NCI-H146 treated with DMSO at 0.1 percent for 48 hours (cell line): ENCODE data around the gene GNA14.
"Not testable (repeated sequence)": the region's sequence is repeated elsewhere in the genome, so short reads cannot be mapped to it uniquely, and the experiment has no call there.

Experiments
- DNase-seq: peaks from one replicate; lab custom pipeline; 2025; ENCODE audit not compliant: unreplicated experiment; lab: John Stamatoyannopoulos, UW

Gene GNA14

DNA sequence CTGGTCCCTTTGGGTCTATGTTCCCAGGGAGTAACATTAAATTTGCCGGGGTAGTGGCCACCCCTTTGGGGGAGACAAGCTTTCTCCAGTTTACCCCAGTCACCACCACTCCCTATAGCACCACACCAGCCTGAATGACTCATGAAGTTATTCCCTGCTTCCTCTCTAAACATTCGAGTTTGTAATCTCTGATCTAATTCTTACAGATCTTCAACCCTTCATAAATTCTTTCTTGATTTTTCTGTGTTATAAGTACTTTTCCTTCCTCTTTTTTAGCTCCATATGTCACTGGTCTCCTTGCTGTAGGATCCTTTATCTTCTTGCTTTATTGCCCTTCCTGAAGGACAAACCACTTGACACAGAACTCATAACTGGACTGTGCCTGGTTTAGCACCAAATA lies 55.6 kb downstream of the GNA14 start:
- no peak for DNase-seq

DNA sequence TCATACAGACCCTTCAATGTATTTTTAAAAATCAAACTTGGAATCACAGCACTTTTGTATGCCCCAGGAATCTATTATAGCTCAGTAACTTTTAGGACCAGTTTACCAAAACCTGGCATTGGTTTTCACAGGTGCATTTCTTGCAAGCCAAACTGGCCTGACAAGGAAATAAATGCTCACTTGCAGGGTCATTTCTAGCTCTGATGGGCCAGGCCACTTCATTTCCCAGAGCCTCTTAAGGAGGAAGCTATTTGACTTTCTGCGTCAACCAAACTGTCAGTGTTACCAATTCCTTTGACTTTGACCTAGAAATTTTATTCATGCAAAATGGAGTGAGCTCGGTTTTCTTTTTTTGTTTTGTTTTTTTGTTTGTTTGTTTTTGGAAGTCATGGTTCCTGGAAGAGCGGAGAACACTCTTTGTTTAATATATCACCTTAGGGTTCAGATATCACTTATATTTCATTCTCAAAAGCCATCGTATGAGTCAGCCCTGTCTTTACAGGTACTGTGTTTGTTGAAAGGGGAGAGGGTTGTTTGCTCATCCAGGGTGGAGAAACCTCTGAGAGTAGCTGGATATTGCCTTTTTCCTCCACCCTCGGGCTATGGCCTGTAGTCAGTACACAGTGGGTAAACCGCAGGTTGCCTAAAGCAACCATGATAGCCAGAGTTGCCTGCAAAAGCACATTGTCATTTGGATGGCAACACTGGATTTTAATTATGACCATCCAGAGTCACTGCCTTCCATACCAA lies 58.9 kb downstream of the GNA14 start:
- peak; percentile 39 for DNase-seq

DNA sequence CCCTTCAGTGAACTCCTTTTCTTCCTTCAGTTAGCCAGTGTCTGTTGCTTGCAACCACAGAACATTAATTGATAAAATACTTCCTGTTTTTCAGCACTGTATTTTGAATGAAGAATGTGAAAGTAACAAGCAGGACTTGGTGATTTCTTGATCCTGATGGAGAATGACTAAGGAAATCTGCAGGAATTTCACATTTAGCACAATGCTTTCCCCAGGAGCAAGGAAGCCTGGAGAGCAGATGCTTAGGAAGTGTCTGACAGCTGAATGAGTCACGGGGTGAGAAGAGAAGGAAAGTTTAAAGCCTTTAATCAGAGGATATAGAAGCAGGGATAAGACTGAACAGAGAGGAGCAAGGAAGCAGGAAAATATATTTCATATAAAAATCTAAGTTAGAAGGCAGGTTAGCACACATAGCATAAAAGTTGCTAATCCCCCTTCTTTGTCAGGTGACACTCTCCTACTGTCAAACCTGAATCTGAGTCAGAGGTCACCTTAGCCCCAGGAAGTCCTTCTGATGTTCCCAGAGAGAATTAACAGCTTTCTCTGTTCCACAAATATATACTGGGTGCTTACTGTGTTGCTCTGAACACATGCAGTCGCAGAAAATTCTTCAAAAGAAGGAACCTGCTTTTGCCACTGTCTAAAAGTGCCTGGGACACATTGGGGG lies 59.7 kb downstream of the GNA14 start:
- DNase-seq = no peak

DNA sequence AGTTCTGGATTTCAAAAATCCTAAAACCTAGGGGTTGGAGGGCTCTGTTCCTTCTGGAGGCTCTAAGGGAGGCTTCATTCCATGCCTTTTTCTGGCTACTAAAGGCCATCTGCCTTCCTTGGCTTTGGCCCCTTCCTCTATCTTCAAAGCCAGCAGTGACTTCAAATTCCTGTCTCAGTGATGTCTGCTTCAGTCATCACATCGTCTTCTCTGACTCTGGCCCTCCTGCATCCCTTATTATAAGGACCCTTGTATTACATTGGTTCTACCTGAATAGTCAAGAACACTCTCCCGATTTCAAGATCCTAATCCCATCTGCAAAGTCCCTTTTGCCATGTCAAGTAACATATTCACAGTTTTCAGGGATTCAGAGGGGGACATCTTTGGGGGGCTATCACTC lies 60.3 kb downstream of the GNA14 start:
- no peak for DNase-seq

DNA sequence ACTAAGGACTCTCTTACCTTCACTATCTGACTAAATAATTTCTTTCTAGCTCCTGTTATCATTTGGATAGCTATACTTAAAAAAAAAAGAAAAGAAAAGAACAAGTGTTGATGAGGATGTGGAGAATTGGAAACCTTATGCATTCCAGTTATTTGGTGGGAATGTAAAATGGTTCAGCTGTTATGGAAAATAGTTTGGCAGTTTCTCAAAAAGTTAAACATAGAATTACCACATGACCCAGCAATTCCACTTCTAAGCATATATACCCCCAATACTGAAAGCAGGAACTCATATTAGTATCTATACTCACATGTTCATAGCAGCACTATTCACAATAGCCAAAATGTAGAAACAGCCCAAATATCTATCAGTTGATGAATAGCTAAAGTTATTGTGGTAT lies 61.1 kb downstream of the GNA14 start:
- DNase-seq = no peak

DNA sequence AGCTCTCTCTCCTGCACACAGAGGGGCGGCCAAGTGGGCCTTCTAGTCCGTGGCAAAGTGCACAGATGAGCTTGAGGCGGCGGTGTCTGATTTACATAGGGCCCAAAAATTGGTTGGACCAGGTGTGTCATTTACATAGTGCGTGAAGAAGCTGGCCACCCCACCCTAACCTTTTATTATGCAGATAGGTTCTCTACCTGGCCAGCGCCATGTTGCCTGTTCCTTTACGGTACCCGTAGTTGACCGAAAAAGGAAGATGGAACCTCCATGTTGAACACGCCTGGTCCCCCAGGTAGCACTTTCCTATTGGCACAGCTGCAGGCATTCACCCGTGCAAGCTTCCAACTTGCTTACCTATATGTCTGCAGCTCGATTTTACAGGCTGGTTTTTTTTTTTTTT lies 61.5 kb downstream of the GNA14 start:
- no peak for DNase-seq

DNA sequence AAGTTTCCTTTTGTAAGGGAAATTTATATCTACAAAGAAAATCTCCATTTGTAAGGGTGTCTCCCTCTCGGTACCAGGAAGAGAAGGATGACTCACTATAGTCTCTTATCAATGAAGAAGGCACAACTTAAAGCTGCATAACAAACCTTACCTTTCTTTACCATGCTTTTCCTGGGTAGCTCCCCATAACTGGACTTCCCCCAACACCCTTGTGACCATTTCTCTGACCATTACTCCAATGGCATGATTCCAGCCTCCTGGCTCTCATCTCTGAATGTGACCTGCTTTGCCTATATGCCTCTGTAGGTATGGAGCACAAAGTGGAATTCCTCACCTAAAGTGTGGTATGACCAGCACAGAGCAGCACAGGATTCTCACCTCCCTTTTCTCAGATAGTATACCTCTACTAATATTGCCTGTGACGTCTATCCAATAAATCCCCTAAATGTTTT lies 62.8 kb downstream of the GNA14 start:
- DNase-seq = no peak

DNA sequence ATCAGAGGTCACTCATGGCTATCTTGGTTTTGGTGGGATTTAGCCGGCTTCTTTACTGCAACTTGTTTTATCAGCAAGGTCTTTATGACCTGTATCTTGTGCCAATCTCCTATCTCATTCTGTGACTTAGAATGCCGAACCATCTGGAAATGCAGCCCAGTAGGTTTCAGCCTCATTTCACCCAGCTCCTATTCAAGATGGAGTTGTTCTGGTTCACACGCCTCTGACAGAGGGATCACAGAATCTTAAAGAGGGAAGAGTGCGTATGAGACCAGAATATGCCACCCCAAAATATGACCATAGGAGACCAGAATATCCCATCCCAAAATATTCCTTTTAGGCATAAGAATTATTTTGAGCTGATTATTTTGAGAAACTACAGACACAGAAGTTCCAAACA lies 63.2 kb downstream of the GNA14 start:
- DNase-seq = not testable (repeated sequence)

DNA sequence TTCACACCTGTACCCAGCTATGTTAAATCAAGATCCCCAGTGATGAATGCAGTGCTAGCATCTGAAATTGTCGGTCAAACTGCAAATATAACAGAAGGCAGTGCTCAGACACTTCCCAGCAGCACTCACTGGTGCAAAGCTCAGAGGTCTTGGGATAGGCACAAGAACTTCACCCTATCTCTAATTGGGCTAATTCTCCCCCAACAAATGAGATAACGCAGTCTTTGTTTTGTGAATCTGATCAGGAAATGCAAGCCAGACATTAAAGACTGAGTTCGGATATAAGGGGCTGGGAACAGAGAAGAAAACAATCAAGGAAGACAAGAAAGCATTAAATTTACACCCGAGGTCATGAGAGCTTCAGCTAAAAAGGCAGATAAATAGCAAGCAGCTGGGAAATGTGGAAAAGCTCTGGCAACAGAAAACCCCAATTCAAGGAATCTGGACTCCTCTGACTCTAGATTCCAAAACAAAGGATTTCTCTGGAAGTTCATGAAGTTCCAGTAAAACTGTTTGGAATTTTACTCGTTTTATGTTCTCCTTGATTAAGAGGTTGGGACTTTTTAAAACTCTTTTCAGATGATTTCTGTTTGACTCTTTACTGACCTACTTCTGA lies 65.1 kb downstream of the GNA14 start:
- no peak for DNase-seq

DNA sequence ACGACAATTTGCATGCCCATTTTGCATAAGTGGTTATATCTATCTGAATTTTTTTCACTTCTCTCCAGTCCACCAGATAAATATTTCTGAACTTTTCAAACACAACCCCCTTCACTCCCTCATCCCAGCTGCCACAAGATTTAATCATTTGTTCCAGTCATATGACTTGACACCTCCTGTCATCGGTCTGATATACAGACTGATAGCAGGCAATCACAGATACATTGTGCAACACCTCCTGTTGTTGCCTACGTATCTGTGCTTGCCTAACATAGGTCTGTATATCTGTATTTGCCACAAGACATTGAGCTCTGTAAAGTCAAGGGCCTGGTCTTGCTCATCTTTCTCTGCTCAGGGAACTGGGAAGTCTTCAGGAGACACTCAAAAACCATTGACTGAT lies 65.6 kb downstream of the GNA14 start:
- DNase-seq = no peak

DNA sequence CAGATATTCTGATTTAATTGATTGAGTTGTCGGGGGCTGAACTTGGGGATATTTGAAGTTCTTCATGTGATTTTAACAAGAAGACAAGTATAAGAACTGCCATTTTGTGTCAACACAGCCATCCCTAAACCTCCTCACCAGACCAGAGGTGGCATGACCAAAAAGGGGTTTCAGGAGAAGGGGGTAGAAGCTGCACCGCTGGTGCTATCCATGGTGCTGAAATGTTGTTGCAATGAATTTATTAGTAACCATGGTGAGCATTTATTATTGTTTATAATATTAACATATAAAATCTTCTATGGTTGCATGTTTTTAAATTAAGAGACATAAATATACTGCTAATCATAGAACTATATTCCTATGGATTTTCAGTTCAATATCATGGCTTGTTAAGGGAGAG lies 72.3 kb downstream of the GNA14 start:
- DNase-seq = no peak

DNA sequence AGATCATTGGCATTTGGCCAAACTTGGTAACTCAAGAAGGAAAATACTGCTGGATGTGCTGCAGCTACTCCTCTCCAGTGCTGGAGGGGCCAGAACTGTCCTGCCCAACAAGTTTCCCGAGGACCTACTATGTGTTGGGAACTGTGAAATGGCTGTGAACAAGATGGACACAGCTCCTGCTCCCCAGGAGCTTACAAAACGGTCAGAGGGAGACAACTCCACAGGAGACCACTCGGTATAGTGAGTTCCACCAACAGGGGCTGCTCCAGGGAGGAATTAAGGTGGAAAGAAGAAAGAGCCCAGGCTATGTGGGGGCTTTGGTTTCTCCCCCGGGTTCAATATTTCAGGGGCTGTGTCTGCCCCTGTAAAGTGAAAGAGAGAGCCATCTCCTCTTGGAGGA lies 78.8 kb downstream of the GNA14 start:
- DNase-seq = no peak

DNA sequence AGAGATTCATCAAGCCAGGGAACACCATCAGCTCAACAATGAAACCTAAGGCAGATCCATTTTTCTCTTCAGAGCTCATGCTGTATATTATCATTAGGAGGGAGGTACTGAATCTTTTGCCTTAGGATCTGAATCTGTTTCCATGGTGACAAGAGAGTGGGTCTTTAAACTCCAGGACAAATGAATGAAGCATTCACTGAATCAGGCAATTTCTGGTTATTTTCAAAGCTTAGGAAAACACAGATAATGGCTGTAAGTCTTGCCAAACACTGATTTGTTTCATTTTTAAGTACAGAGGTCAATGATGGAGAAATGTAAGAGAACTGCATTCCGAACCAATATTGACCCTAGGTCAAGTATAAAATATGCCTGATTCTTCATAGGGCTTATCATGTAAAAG lies 84.9 kb downstream of the GNA14 start:
- no peak for DNase-seq

DNA sequence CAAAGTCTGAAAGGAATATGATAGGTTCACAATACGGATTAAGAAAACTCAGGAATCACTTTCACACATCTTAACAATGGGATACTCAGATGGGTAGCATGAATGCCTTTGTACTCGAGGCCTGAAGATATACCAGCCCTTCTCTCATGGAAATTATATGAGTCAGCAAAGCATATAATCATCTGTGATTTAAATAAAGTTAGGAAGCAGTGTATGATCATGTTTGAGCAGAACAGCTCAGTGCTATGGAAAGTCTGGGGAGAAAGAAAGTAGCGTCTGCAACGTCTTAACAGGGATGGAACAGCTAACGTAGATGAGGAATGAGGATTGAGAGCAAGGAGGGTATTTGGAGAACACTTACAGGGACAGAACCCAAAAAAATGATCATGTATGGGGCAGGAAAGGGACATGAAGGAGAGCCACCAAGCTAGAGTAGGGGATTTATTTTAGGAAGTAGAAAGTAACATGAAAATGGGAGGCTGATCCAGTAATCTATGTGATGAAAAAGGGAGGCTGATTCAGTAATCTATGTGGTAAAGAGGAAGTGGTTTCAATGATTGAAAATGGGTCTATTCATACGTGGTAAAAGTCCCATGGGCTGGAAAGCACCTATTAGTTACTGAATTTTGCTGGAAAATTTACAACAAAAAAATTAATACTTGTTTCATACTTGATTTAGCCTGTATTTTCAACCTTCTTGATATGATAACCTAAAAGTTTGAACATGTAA lies 85.9 kb downstream of the GNA14 start:
- DNase-seq = no peak

DNA sequence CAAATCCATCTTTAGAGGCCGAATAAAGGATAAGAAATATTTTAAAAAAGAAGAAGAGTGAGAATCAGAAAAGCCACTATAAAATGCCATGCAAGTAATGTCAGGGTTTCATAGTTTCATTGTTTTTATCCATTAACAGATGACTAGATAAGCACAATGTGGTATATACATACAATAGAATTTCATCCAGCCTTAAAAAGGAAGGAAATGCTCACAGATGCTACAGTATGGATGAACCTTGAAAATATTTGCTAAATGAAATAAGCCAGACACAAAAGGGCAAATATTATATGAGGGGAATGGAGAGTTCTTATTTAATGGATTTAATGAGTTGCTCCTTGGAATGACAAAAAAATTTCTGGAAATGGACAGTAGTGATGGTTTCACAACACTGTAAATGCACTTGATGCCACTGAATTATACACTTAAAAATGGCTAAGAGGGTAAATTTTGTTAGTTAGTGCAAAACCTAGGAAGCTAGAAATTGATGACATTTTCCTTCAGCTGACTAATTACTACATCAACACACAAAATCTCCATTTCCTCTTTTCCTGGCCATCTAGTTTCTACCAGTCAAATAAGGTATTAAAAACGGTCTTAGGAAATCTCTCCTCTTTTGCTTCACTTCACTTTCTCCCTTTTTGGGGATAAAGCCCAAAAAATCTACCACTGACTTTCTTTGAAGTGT lies 86.6 kb downstream of the GNA14 start:
- no peak for DNase-seq

DNA sequence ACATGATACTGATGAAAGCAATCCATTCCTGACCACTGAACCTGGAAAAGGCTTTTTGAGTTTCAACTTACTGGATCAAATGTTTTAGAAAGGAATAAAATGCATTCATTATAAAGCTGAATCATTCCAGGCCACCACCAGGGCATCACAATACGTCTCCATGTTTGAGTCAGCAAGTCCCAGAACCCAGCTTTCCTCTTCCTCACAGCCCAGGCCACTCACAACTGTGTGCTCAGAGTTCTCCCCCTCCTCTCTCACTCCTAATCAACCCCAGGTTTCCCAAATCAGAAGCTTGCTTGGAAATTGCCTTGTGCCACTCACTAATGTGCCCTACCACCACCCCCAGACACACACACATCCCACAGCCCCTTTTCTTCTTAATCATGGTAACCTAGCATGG lies 91.7 kb downstream of the GNA14 start:
- no peak for DNase-seq

DNA sequence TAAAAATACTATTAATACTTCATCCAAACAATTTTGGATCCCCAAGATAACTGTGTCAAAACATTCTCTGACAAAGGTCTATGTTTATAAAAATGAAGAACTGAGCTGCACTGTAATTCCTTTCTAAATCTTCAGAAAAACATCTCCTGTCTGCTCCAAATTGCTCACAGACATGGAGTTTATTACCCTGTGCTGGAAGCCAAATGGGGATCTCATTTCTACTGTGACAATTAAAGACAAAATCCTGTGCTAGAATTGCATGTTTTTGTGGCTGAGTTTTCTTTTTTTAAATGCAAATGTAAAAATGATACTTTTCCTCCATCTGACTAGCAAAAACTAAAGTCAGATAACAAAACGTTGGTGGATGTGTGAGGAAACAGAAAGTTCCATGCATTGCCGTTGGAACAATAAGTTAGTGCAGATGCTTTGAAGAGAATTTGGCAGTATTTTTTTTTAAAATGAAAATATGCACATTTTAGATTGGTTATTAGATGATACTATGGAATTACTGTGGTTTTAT lies 93.5 kb downstream of the GNA14 start:
- no peak for DNase-seq

DNA sequence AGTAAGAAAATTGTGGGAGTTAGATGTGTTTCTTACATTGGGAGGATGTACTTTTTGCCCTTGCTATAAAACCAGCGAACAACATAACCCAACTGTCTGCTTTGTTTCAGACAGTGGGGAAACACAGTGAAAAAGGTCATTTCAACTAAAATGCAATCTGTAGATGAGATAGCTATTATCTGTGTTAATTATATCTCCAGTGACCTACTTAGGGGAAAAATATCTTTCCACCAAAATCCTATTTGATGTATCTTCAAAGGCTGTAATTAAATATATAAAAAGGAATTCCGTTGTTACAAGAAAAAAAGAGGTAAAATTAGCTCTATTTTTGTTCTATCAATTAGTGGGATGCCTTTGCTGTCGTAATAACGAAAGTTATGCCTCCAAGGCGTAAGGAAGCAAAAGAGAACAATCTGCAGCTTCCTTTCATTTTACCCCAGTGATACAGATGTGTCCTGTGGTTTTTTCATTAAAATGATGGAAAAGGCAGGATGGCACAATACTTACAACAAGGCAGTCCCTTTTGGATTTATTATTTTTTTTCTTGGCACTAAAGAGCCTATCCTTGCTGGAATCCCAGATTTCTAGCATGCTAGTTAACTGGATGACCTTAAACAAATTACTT lies 100.9 kb downstream of the GNA14 start:
- DNase-seq = no peak

DNA sequence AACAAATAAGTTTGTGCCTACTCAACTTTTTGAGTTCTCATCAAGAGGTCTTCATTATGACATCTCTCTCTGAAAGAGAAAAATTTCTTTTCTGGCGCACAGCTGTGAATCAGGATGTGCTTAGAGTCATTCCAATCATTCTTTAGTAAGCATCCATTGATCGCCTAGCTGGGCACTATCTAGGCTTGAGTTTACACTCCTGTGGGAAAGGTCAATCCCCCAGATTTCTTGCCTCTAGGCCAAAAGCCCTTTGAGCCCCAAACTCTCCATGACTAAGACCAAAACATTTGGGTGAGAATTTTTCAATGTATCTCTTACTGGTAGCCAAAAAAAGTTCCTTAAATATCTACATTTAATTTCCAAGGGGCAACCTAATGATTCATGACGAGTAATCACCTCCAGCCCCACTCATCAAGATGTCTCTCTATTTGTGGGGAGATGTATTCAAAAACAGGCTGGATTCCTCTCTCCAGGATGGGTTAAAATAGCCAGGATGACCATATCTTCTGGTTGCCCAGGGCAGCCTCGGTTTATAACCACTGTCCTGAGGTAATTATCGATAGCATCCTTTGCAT lies 101.7 kb downstream of the GNA14 start:
- no peak for DNase-seq

DNA sequence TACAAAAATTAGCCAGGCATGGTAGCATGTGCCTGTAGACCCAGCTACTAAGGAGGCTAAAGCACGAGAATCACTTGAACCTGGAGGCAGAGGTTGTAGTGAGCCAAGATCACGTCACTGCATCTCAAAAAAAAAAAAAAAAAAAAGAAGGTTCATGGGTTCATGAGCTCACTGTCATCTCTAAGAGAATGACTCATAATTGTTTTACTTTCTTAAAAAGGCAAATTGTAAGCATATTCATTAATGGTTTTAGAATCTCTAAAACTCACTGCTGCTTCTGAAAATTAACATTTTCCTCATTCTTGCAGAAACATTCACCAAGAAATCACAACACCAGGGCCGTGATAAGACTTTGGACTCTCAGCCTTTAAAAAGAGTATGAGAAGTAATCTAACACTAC lies 103.6 kb downstream of the GNA14 start:
- no peak for DNase-seq
